Type B pancreatic cell (in vitro differentiated cells): Measurements from ENCODE around the gene USP48. TPM values are rescaled to one million over a fixed set of nuclear protein-coding genes. Genes with fewer than 3 reads are reported as not detected.

Experiments
- DNase-seq: peaks from one replicate; pipeline ENCODE4 v3.0.0; 2021; ENCODE audit warnings: mixed read lengths; ENCODE audit not compliant: unreplicated experiment; ENCODE audit errors: extremely low spot score
- H3K27ac Mint-ChIP-seq: 2 replicates; pipeline ENCODE4 v1.8.0; 2021; ENCODE audit warnings: mild to moderate bottlenecking, mixed read lengths
- H3K27me3 Mint-ChIP-seq: 2 replicates; pipeline ENCODE4 v1.8.0; 2021; ENCODE audit warnings: mixed read lengths
- H3K36me3 Mint-ChIP-seq: 2 replicates; pipeline ENCODE4 v1.8.0; 2021; ENCODE audit warnings: mixed read lengths
- H3K4me1 Mint-ChIP-seq: one replicate; pipeline ENCODE4 v1.8.0; 2021; ENCODE audit warnings: mixed read lengths; ENCODE audit not compliant: unreplicated experiment
- H3K4me3 Mint-ChIP-seq: 2 replicates; pipeline ENCODE4 v1.8.0; 2021; ENCODE audit warnings: mild to moderate bottlenecking, mixed read lengths
- H3K9me3 Mint-ChIP-seq: 2 replicates; pipeline ENCODE4 v1.8.0; 2021; ENCODE audit warnings: mixed read lengths
- total RNA-seq: library from RNA; stranded (reverse); gene quantifications from 2 replicates; pipeline ENCODE4 v1.2.1, GENCODE V29; 2021; ENCODE audit warnings: low replicate concordance
- TF ChIP-seq, protein P1 (sequence below): fragments of 200-600 bp; sonication (generic); conservative IDR thresholded peaks from 2 replicates; pipeline ENCODE4 v1.5.0; 2021; ENCODE audit warnings: antibody characterized with exemption, mild to moderate bottlenecking

USP48 gene
- total RNA-seq, 1 donor from 2014 or later, result 66.7 TPM

DNA sequence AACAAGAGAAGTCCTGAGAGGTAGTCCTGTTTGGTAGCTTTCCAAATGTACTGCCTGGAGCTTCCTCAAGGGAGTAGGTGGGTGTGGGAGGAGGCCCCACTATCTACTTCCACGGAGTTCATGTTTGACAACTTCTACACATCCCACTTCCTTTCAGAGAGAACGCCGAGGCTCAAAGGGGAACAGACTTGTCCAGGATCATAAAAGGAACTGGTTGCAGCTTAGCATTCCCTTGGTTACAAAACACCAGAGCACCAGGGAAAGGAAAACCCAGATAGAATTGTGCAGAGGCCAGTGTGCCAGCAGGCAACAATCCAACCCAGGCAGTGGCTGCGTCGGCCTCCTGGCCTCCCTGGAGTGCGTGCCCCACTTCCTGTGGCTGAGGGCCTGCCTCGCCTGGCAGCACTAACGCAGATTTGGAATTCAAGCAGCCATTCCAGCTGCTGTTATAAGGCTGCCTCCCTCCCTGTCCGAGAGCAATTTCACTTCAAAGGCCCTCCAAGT is 109.6 kb downstream of the USP48 start:
- no peak for DNase-seq
- Mint-ChIP-seq H3K4me3 (peak overlapping the region; percentile 48), H3K36me3 (peaks cover 3% of the 10 kb centered on the region), H3K27ac (peak overlapping the region; percentile 71), H3K9me3 (no peaks in the 10 kb centered on the region), H3K27me3 (peaks cover 24% of the 10 kb centered on the region), H3K4me1 (peaks cover 41% of the 10 kb centered on the region)
- TF ChIP-seq, protein P1, sequence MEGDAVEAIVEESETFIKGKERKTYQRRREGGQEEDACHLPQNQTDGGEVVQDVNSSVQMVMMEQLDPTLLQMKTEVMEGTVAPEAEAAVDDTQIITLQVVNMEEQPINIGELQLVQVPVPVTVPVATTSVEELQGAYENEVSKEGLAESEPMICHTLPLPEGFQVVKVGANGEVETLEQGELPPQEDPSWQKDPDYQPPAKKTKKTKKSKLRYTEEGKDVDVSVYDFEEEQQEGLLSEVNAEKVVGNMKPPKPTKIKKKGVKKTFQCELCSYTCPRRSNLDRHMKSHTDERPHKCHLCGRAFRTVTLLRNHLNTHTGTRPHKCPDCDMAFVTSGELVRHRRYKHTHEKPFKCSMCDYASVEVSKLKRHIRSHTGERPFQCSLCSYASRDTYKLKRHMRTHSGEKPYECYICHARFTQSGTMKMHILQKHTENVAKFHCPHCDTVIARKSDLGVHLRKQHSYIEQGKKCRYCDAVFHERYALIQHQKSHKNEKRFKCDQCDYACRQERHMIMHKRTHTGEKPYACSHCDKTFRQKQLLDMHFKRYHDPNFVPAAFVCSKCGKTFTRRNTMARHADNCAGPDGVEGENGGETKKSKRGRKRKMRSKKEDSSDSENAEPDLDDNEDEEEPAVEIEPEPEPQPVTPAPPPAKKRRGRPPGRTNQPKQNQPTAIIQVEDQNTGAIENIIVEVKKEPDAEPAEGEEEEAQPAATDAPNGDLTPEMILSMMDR, result no peak

- Mint-ChIP-seq H3K27ac (peak overlapping the region; percentile 71), H3K9me3 (no peaks in the 10 kb centered on the region), H3K4me3 (peak overlapping the region; percentile 48), H3K4me1 (peaks cover 41% of the 10 kb centered on the region), H3K27me3 (peaks cover 30% of the 10 kb centered on the region), H3K36me3 (peaks cover 3% of the 10 kb centered on the region)
- TF ChIP-seq, protein P1, result no peak
- no peak for DNase-seq
Measured at GRCh38 chr1:21672478-21673276, 110.3 kb downstream of the USP48 start.

DNA sequence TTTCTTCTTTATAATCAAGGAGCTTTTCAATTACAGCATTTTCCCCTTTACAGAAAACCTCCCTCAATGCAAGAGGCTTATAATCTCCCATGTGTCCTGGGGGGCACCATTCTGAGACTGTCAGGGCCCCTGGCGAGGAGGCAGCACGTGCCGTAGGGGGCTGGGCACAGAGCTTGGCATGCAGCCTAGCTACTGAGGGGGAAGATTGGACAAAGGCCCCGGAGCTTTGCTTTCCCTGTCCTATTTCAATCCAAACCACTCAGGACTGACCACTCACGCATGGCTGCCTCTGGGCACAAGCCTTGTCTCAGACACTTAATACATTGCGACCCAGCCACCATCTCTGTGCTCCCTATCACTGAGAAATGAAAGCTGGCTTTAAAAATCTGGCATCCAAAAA is 111.0 kb downstream of the USP48 start:
- Mint-ChIP-seq H3K27me3 (peaks cover 37% of the 10 kb centered on the region), H3K36me3 (peaks cover 3% of the 10 kb centered on the region), H3K4me1 (peaks cover 43% of the 10 kb centered on the region), H3K9me3 (no peaks in the 10 kb centered on the region), H3K27ac (peak overlapping the region; percentile 55), H3K4me3 (no peak overlapping the region)
- DNase-seq, result no peak
- TF ChIP-seq, protein P1, result no peak

GRCh38 chr1:21670956-21671902 is 111.7 kb downstream of the USP48 start:
- Mint-ChIP-seq H3K4me1 (peaks cover 42% of the 10 kb centered on the region), H3K36me3 (no peaks in the 10 kb centered on the region), H3K27me3 (peaks cover 44% of the 10 kb centered on the region), H3K9me3 (no peaks in the 10 kb centered on the region), H3K27ac (no peak overlapping the region), H3K4me3 (peak overlapping the region; percentile 61)
- TF ChIP-seq, protein P1, result no peak
- no peak for DNase-seq

- Mint-ChIP-seq H3K4me1 (peaks cover 35% of the 10 kb centered on the region), H3K4me3 (peak overlapping the region; percentile 35), H3K9me3 (no peaks in the 10 kb centered on the region), H3K27me3 (peaks cover 44% of the 10 kb centered on the region), H3K36me3 (no peaks in the 10 kb centered on the region), H3K27ac (no peak overlapping the region)
- no peak for DNase-seq
- TF ChIP-seq, protein P1, result no peak
Measured at GRCh38 chr1:21670059-21670881, 112.7 kb downstream of the USP48 start.
